ENCODE measurements around the gene ZBTB49. TPM values are rescaled to one million over a fixed set of nuclear protein-coding genes. Genes with fewer than 3 reads are reported as not detected.
"Not testable (repeated sequence)": the region's sequence is repeated elsewhere in the genome, so short reads cannot be mapped to it uniquely, and the experiment has no call there.

The ZBTB49 gene, protein sequence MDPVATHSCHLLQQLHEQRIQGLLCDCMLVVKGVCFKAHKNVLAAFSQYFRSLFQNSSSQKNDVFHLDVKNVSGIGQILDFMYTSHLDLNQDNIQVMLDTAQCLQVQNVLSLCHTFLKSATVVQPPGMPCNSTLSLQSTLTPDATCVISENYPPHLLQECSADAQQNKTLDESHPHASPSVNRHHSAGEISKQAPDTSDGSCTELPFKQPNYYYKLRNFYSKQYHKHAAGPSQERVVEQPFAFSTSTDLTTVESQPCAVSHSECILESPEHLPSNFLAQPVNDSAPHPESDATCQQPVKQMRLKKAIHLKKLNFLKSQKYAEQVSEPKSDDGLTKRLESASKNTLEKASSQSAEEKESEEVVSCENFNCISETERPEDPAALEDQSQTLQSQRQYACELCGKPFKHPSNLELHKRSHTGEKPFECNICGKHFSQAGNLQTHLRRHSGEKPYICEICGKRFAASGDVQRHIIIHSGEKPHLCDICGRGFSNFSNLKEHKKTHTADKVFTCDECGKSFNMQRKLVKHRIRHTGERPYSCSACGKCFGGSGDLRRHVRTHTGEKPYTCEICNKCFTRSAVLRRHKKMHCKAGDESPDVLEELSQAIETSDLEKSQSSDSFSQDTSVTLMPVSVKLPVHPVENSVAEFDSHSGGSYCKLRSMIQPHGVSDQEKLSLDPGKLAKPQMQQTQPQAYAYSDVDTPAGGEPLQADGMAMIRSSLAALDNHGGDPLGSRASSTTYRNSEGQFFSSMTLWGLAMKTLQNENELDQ
- total RNA-seq: 1 to 10 TPM; 7.9 to 8.3 TPM

DNA sequence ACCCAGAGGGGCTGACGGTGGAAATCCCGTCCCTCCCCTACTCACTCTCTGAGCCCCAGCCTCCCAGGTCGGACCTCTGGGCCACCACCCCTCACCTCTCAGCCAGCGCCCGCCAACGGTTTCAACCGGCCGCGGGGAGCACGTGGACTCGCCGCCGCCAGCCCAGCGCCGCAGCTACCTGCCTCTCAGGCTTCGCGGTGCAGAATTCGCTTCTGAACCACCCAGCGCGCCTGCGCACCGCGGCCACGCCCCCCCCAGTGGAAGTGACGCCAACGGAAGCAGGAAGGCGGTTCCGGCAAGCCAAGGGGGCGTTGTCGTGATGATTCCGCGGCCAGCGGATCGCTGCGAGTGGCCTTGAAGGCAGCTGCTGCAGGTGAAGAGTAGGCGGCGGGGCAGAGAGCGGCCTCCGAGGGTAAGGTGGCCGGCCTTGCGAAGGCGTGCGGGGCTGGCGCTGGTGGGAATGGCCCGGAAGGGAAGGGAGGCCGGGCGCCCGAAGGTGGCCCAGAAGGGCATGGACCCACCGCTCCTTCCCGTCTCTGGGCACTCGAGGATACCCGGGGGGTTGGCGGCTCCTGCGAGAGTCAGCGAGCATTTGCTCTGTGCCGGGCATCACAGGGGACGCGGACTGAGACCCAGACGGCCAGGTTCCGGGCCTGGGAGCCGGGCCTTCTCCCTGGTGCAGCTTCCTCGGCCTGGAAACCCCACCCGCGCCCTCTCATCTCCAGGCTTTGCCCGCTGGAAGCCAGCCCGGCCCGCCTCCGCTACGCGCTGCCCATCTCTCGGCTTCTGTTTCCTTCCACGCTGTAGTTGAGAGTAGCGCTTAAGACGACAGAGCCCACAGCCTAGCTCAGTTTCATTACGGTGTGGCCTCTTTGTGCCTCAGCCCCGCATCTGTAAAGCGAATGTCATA is at the start of gene ZBTB49, which contains the start of gene LYAR:
Gene ZBTB49 (plus strand): TSS at position 311 of the 910 bp plus-strand sequence. CDS start 9,695 bp downstream, outside the sequence.
Gene LYAR (minus strand): TSS at position 214 of the 910 bp plus-strand sequence. CDS start 6,412 bp downstream, outside the sequence.
- Mint-ChIP-seq H3K36me3 (ENCODE audit: low read depth) (peaks cover 20% of the 10 kb centered on the region), H3K9me3 (no peaks in the 10 kb centered on the region), H3K4me1 (peaks cover 43% of the 10 kb centered on the region), H3K27ac (peak within 1 kb of the TSS; percentile 94), H3K4me3 (peak within 1 kb of the TSS; percentile 98), H3K27me3 (no peaks in the 10 kb centered on the region)
- ChIA-PET POLR2A (interaction anchor here (1.4 kb wide), 1 partner anchor 42 kb away, joined by 9 read pairs; the partner anchor contains the start of gene TMEM128), CTCF (interaction anchor here (0.9 kb wide), 1 partner anchor 8 kb away, joined by 3 read pairs; no protein-coding TSS in a partner anchor)
- DNase-seq: peak; percentile 97

DNA sequence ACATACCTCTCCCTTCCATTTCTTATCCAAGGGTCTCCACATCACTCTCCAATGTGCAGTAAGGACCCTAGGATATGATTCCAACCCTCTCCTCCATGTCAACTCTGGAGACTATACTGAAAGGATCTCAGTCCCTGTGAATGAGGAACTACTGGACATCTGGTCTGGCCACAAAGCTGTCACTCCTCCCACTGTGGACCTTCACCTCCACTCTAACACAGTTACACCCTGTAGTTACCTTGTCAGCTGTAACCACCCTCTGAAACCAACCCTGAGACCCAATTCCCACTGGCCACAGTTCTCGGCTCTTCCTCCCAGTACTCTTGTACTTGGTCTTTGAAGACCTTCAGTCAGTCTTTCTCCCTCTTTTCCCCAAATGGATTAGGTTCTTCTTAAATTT is 44.9 kb upstream of the ZBTB49 start:
- no peaks in the 10 kb centered on the region for H3K9me3 Mint-ChIP-seq
- H3K27me3 Mint-ChIP-seq: no peaks in the 10 kb centered on the region
- ChIA-PET CTCF (no interaction called here), POLR2A (no interaction called here)
- H3K4me1 Mint-ChIP-seq: peaks cover 28% of the 10 kb centered on the region
- H3K27ac Mint-ChIP-seq: no peak overlapping the region
- peaks cover 31% of the 10 kb centered on the region for H3K36me3 Mint-ChIP-seq (ENCODE audit: low read depth)
- H3K4me3 Mint-ChIP-seq: no peak overlapping the region
- no peak for DNase-seq

DNA sequence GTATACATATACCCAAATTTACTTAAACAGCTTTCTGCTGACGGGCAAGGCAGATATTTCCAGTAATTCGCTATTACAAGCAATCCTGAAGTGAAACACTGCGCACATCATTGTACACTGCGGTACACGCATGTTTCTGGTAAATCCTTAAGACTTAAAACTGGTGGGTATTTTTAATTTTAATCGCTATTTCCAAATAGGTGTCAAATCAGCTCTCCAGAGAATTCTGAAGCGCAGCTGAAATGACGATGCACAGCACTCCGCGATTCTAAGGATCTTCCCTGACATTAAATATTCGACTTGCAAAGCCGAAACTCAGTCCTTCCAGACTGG is 42.4 kb upstream of the ZBTB49 start:
- peaks cover 28% of the 10 kb centered on the region for H3K4me1 Mint-ChIP-seq
- ChIA-PET POLR2A (interaction anchor here (1.9 kb wide), 1 partner anchor 42 kb away, joined by 9 read pairs; the partner anchor contains the start of genes LYAR and ZBTB49), CTCF (interaction anchor here (0.7 to 2.4 kb wide), 4 partner anchors 12 to 295 kb away, joined by 3 to 8 read pairs (median 5); no protein-coding TSS in a partner anchor)
- no peaks in the 10 kb centered on the region for H3K27me3 Mint-ChIP-seq
- H3K4me3 Mint-ChIP-seq: peak overlapping the region; percentile 91
- H3K27ac Mint-ChIP-seq: peak overlapping the region; percentile 98
- no peak for DNase-seq
- peaks cover 21% of the 10 kb centered on the region for H3K36me3 Mint-ChIP-seq (ENCODE audit: low read depth)
- H3K9me3 Mint-ChIP-seq: no peaks in the 10 kb centered on the region

DNA sequence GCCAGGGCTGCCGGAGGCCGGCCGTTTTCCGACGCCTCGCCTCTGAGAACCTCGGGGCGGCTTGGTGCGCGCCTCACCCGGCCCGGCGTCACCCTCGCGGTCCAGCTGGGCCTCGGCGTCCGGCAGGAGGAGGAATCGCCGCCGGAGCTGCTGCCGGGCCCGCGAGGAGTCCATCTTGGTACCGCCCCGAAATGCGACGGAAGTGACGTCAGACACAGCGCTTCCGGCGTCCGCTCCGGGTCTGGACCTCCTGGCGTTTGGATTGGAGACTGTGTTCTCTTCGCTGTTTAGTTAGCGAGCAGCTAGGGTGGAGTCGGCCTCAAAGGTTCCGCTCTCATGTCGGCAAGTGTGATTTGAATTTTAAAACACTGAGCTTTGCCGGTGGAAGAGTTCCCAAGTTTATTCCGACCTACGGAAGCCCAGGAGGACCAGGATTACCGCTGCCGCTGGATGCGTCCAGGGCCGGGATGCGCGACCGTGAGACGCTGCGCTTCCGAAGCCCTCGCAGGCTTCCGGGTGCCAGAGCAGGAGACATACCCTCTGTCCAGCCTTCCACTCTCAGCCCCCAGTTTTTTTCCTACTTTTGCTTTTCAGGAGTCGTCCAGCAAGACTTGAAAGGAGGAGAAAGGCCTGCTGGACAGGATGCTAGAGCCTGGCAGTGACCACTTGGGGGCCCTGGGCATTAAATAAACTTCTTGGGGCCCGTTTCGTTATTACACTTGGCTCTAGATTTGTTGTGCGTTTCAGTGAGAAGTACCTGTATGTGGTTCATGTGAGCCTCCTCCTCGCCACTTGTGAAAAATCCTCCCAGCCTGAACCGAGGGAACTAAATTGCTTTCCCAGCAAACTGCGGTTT is 41.8 kb upstream of the ZBTB49 start, which contains the start of gene TMEM128:
Gene TMEM128 (minus strand): TSS at position 195 of the 856 bp plus-strand sequence. CDS start 21 bp downstream, at position 174.
- Mint-ChIP-seq H3K27me3 (no peaks in the 10 kb centered on the region), H3K36me3 (ENCODE audit: low read depth) (peaks cover 21% of the 10 kb centered on the region), H3K27ac (peak within 1 kb of the TSS; percentile 98), H3K4me3 (peak within 1 kb of the TSS; percentile 91), H3K4me1 (peaks cover 28% of the 10 kb centered on the region), H3K9me3 (no peaks in the 10 kb centered on the region)
- ChIA-PET POLR2A (interaction anchor here (1.9 kb wide), 1 partner anchor 42 kb away, joined by 9 read pairs; the partner anchor contains the start of genes LYAR and ZBTB49), CTCF (interaction anchor here (0.7 to 2.4 kb wide), 4 partner anchors 11 to 294 kb away, joined by 3 to 8 read pairs (median 5); no protein-coding TSS in a partner anchor)
- DNase-seq: peak; percentile 93

DNA sequence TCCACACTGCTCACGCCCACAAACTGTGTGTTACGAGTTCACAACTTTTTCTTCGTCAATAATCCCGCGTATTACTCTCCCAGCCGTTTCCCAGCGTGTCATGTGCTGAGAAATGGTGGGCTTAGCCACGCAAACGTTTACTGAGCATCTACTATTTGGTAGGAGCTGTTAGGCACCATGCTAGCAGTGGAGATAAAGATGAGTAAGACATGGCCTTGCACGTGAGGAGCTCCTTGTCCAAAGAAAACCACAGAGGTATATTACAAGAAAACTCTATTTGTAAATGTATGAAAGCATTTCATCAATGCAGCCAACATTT is 41.2 kb upstream of the ZBTB49 start:
- no peaks in the 10 kb centered on the region for H3K27me3 Mint-ChIP-seq
- ChIA-PET POLR2A (interaction anchor here (1.9 kb wide), 1 partner anchor 41 kb away, joined by 9 read pairs; the partner anchor contains the start of genes LYAR and ZBTB49), CTCF (interaction anchor here (1.7 to 2.4 kb wide), 3 partner anchors 11 to 25 kb away, joined by 3 to 8 read pairs (median 7); no protein-coding TSS in a partner anchor)
- peaks cover 15% of the 10 kb centered on the region for H3K36me3 Mint-ChIP-seq (ENCODE audit: low read depth)
- H3K9me3 Mint-ChIP-seq: no peaks in the 10 kb centered on the region
- no peak for DNase-seq
- H3K4me1 Mint-ChIP-seq: peaks cover 28% of the 10 kb centered on the region
- H3K4me3 Mint-ChIP-seq: peak overlapping the region; percentile 91
- peak overlapping the region; percentile 98 for H3K27ac Mint-ChIP-seq

DNA sequence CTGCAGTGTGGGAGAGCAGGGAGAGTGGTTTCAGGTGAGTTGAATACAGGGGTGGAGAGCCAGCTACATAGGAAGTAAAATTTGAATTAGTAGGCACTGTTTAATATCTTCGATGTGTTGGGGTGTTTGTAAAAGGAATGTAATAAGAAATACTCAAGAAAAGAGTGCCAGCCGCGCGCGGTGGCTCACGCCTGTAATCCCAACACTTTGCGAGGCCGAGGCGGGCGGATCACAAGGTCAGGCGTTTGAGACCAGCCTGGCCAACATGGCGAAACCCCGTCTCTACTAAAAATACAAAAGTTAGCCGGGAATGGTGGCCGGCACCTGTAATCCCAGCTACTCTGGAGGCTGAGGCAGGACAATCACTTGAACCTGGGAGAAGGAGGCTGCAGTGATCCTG is 40.7 kb upstream of the ZBTB49 start:
- not testable (repeated sequence) for H3K27me3 Mint-ChIP-seq, DNase-seq, H3K9me3 Mint-ChIP-seq
- ChIA-PET POLR2A (interaction anchor here (1.9 kb wide), 1 partner anchor 41 kb away, joined by 9 read pairs; the partner anchor contains the start of genes LYAR and ZBTB49), CTCF (interaction anchor here (0.6 to 2.4 kb wide), 5 partner anchors 10 to 311 kb away, joined by 3 to 8 read pairs (median 4); no protein-coding TSS in a partner anchor)
- Mint-ChIP-seq H3K27ac (peak overlapping the region; percentile 98), H3K36me3 (ENCODE audit: low read depth) (peaks cover 15% of the 10 kb centered on the region), H3K4me3 (peak overlapping the region; percentile 91), H3K4me1 (peaks cover 28% of the 10 kb centered on the region)

DNA sequence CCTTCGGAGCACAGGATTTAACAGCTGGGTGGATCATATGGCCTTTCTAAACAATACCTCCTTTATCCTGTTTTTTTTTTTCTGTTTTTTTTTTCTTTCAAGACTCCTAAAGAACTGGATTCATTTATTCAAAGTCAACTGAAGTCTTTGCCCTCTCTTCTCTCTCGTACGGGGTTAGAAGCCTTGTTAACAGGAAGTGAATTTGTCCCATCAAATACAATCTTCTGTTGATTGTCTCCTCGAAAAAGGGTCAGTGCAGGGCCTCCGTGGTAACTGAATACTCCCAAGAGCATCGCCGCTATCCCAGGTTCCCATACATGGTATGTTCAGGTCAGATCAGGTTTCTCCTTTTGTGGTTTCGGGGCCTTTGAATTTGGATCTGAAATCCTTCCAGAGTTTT is 40.2 kb upstream of the ZBTB49 start:
- peaks cover 10% of the 10 kb centered on the region for H3K36me3 Mint-ChIP-seq (ENCODE audit: low read depth)
- DNase-seq: no peak
- peaks cover 2% of the 10 kb centered on the region for H3K27me3 Mint-ChIP-seq
- peak overlapping the region; percentile 10 for H3K27ac Mint-ChIP-seq
- no peaks in the 10 kb centered on the region for H3K9me3 Mint-ChIP-seq
- ChIA-PET POLR2A (no interaction called here), CTCF (interaction anchor here (0.6 to 2.4 kb wide), 3 partner anchors 20 to 310 kb away, joined by 3 to 8 read pairs (median 4); no protein-coding TSS in a partner anchor)
- H3K4me3 Mint-ChIP-seq: peak overlapping the region; percentile 2
- peaks cover 28% of the 10 kb centered on the region for H3K4me1 Mint-ChIP-seq

DNA sequence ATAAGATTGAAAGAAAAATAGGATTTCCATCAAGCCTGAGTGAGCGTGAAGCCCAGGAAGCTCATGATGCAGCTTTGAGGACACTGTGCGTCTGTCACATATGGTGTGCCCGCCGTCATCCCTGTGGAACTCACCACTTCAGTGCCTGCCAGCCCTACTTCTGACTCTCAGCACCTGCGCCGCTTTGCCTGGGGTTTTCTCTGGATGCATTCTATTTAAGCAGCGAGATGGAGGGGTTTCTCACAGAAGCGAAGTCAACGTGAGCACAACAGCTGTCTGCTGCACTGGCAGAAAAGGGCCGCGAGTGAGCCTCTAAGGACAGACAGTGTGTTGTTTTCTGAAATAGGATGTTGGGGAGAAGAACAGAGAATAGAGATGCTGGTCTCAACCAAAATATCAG is 35.9 kb upstream of the ZBTB49 start:
- ChIA-PET POLR2A (no interaction called here), CTCF (no interaction called here)
- Mint-ChIP-seq H3K27me3 (peaks cover 2% of the 10 kb centered on the region), H3K4me1 (peaks cover under 1% of the 10 kb centered on the region), H3K27ac (no peak overlapping the region), H3K4me3 (no peak overlapping the region), H3K9me3 (no peaks in the 10 kb centered on the region), H3K36me3 (ENCODE audit: low read depth) (no peaks in the 10 kb centered on the region)
- DNase-seq: no peak

DNA sequence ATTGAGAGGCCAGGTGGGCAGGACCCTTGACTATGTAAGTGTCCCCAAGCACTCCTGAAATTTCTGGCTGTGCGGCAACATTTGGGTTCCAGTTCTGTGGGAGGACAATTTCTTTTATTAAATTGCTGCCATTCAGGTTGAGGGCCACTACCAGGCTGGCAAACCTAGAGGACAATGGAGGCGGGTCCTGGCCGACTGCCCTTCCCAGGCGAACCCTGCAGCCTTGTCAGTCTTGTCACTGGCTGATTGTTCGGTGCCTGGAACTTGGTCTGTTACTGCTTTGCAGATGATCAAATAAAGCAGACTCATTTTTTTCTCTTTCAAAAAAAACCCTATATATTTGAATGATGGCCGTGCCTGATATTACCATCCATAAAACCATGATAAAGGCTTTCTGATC is 35.4 kb upstream of the ZBTB49 start:
- ChIA-PET POLR2A (no interaction called here), CTCF (no interaction called here)
- Mint-ChIP-seq H3K36me3 (ENCODE audit: low read depth) (no peaks in the 10 kb centered on the region), H3K9me3 (no peaks in the 10 kb centered on the region), H3K27ac (no peak overlapping the region), H3K4me1 (no peaks in the 10 kb centered on the region), H3K27me3 (peaks cover 2% of the 10 kb centered on the region), H3K4me3 (no peak overlapping the region)
- no peak for DNase-seq

DNA sequence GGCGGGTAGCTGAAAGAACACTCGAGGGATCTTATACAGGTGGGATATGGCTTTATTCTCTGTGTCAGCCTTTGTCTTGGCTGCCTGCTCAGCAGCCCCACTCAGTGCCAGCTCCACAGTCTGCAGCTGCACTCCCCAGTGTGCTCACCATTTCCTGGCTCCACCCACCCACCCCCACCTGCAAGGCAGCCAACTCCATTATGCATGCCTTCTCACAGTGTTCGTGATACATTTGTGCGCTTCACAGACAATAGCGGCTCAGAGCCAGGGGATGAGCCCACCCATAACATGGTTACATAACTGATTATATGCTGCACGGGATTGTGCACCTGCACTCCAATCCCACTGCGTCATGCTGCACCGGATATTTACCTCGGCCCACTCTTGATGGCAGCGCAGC is 33.3 kb upstream of the ZBTB49 start:
- no peak overlapping the region for H3K27ac Mint-ChIP-seq
- DNase-seq: no peak
- H3K36me3 Mint-ChIP-seq (ENCODE audit: low read depth): no peaks in the 10 kb centered on the region
- H3K9me3 Mint-ChIP-seq: no peaks in the 10 kb centered on the region
- ChIA-PET CTCF (no interaction called here), POLR2A (no interaction called here)
- peaks cover 2% of the 10 kb centered on the region for H3K27me3 Mint-ChIP-seq
- H3K4me1 Mint-ChIP-seq: peaks cover 2% of the 10 kb centered on the region
- H3K4me3 Mint-ChIP-seq: no peak overlapping the region

DNA sequence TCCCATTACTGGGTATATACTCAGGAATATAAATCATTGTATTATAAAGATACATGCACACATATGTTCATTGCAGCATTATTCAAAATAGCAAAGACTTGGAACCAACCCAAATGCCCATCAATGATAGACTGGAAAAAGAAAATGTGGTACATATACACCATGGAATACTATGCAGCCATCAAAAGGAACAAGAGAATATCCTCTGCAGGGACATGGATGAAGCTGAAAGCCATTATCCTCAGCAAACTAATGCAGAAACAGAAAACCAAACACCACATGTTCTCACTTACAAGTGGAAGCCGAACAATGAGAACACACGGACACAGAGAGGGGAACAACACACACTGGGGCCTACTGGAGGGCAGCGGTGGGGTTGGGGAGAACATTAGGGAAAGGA is 32.3 kb upstream of the ZBTB49 start:
- CTCF ChIA-PET; H3K36me3 Mint-ChIP-seq (ENCODE audit: low read depth); DNase-seq; H3K27ac Mint-ChIP-seq; POLR2A ChIA-PET; H3K27me3 Mint-ChIP-seq; H3K4me1 Mint-ChIP-seq; H3K4me3 Mint-ChIP-seq; H3K9me3 Mint-ChIP-seq: not testable (repeated sequence)

Measured in activated CD4-positive, alpha-beta T cell treated with anti-CD3 and anti-CD28 coated beads, Interleukin-2, amount 10 ng/mL, durations not matched to agents 7 days and 5 days (primary cell).